Liver (tissue), 9 donors: ENCODE measurements around the gene POLL. TPM values are rescaled to one million over a fixed set of nuclear protein-coding genes. Genes with fewer than 3 reads are reported as not detected.

Experiments
- DNase-seq: peaks from one replicate; pipeline ENCODE4 v3.0.0-alpha.2; 2017; ENCODE audit warnings: low spot score
- H3K27ac ChIP-seq, 2 donors: one replicate each; pipeline ENCODE4 v1.7.0; 2013; ENCODE audit warnings: inconsistent platforms in 2 of 2, low read length in 2 of 2, control low read depth in 1 of 2, low read depth in 1 of 2, mild to moderate bottlenecking in 1 of 2
- H3K27me3 ChIP-seq, 4 donors: one replicate each; pipeline versions ENCODE4 v1.6.1 to v1.7.0; 2013; ENCODE audit warnings: low read length in 3 of 4, inconsistent platforms in 1 of 4, mild to moderate bottlenecking in 1 of 4, moderate library complexity in 1 of 4; ENCODE audit not compliant: control insufficient read depth in 4 of 4, insufficient read depth in 4 of 4
- H3K36me3 ChIP-seq, 4 donors: one replicate each; pipeline versions ENCODE4 v1.6.1 to v1.7.0; 2013; ENCODE audit warnings: low read length in 3 of 4, mild to moderate bottlenecking in 3 of 4, low read depth in 1 of 4, moderate library complexity in 1 of 4; ENCODE audit not compliant: control insufficient read depth in 4 of 4, insufficient read depth in 3 of 4
- H3K4me1 ChIP-seq, 4 donors: one replicate each; pipeline versions ENCODE4 v1.6.1 to v1.7.0; 2013; ENCODE audit warnings: low read length in 3 of 4, mild to moderate bottlenecking in 3 of 4, moderate library complexity in 1 of 4; ENCODE audit not compliant: control insufficient read depth in 4 of 4, insufficient read depth in 4 of 4
- H3K4me3 ChIP-seq, 3 donors: one replicate each; pipeline versions ENCODE4 v1.6.1 to v1.7.0; 2013; ENCODE audit warnings: low read length in 3 of 3, control low read depth in 1 of 3, low read depth in 1 of 3, mild to moderate bottlenecking in 1 of 3
- H3K9ac ChIP-seq, 2 donors: one replicate each; pipeline ENCODE4 v1.7.0; 2013; ENCODE audit warnings: low read length in 2 of 2, mild to moderate bottlenecking in 2 of 2, moderate library complexity in 2 of 2, control low read depth in 1 of 2, low read depth in 1 of 2
- H3K9me3 ChIP-seq, 4 donors: one replicate each; pipeline versions ENCODE4 v1.6.1 to v1.7.0; 2013; ENCODE audit warnings: low read length in 3 of 4; ENCODE audit not compliant: control insufficient read depth in 4 of 4
- ATF3 ChIP-seq: IDR thresholded peaks from 2 replicates; pipeline ENCODE4 v1.6.1; 2016; ENCODE audit warnings: antibody characterized with exemption
- CTCF ChIP-seq: fragments of 150-350 bp; IDR thresholded peaks from 2 replicates; pipeline ENCODE4 v1.5.1; 2017; ENCODE audit warnings: improper control_type of control experiment, low read depth, low read length; ENCODE audit not compliant: missing input control
- EGR1 ChIP-seq, 2 donors: IDR thresholded peaks; 2 replicates each; pipeline ENCODE4 v1.6.1; 2016 to 2018; ENCODE audit warnings: antibody characterized with exemption in 2 of 2, low read depth in 2 of 2
- FOXA1 ChIP-seq: IDR thresholded peaks from 2 replicates; pipeline ENCODE4 v1.6.1; 2016; ENCODE audit warnings: antibody characterized with exemption
- GABPA ChIP-seq, 2 donors: IDR thresholded peaks in 1 of 2; conservative IDR thresholded peaks in 1 of 2; 2 replicates each; pipeline ENCODE4 v1.6.1; 2016; ENCODE audit warnings: antibody characterized with exemption in 2 of 2, mild to moderate bottlenecking in 1 of 2, moderate library complexity in 1 of 2
- HNF4A ChIP-seq, 2 donors: conservative IDR thresholded peaks; 2 replicates each; pipeline ENCODE4 v1.6.1; 2016; ENCODE audit warnings: antibody characterized with exemption in 2 of 2, mild to moderate bottlenecking in 2 of 2
- HNF4G ChIP-seq: IDR thresholded peaks from 2 replicates; pipeline ENCODE4 v1.6.1; 2016; ENCODE audit warnings: antibody characterized with exemption
- JUND ChIP-seq, 2 donors: IDR thresholded peaks; 2 replicates each; pipeline ENCODE4 v1.6.1; 2016; ENCODE audit warnings: antibody characterized with exemption in 2 of 2
- NR2F2 ChIP-seq: IDR thresholded peaks from 2 replicates; pipeline ENCODE4 v1.6.1; 2016; ENCODE audit warnings: antibody characterized with exemption
- RAD21 ChIP-seq, 2 donors: IDR thresholded peaks; 2 replicates each; pipeline ENCODE4 v1.6.1; 2016; ENCODE audit warnings: antibody characterized with exemption in 2 of 2, mild to moderate bottlenecking in 2 of 2
- RXRA ChIP-seq, 2 donors: IDR thresholded peaks; 2 replicates each; pipeline ENCODE4 v1.6.1; 2017 to 2018; ENCODE audit warnings: antibody characterized with exemption in 2 of 2, mild to moderate bottlenecking in 1 of 2
- SP1 ChIP-seq: IDR thresholded peaks from 2 replicates; pipeline ENCODE4 v1.6.1; 2018; ENCODE audit warnings: antibody characterized with exemption, mild to moderate bottlenecking
- YY1 ChIP-seq: IDR thresholded peaks from 2 replicates; pipeline ENCODE4 v1.6.1; 2016; ENCODE audit warnings: antibody characterized with exemption, mild to moderate bottlenecking
- ZBTB33 ChIP-seq: IDR thresholded peaks from 2 replicates; pipeline ENCODE4 v1.6.1; 2016; ENCODE audit warnings: antibody characterized with exemption
- WGBS: extraction: QIAGEN DNeasy Blood & Tissue Kit; methylation state at CpG from one replicate; pipeline ENCODE4 v1.1.7; 2013; 5-methylcytosine and 5-hydroxymethylcytosine counted together
- polyA plus RNA-seq, 2 donors: library from polyadenylated mRNA; stranded (reverse) in 1 of 2; unstranded in 1 of 2; fragments of 200-250 nt in 1 of 2; fragments of >200 nt in 1 of 2; fragmentation: Nextera tagmentation in 1 of 2; extraction: Ambion mirVana in 1 of 2; gene quantifications; one replicate each; pipeline versions ENCODE4 v1.2.1 to v1.2.3, GENCODE V29; 2013 to 2015
- total RNA-seq, 2 donors: library from RNA; depleted of rRNA; stranded (reverse); fragments of >200 nt; gene quantifications; one replicate each; pipeline ENCODE4 v1.2.3, GENCODE V29; 2014
- TF ChIP-seq, protein P1 (sequence below): IDR thresholded peaks from 2 replicates; pipeline ENCODE4 v1.6.1; 2016; ENCODE audit warnings: antibody characterized with exemption, mild to moderate bottlenecking
- TF ChIP-seq, protein P2 (sequence below): IDR thresholded peaks from 2 replicates; pipeline ENCODE4 v1.6.1; 2016; ENCODE audit warnings: antibody characterized with exemption
- donor health status: healthy.
- donor health status: healthy.
- donor health status: healthy.
- donor health status: healthy.
- donor health status: healthy.

The POLL gene
- total and polyA plus RNA-seq, 4 donors: 8.8 to 13.0 (median 10.3) TPM

GRCh38 chr10:101601541-101601940, 13.5 kb upstream of the POLL start:
- H3K9ac ChIP-seq: no peak overlapping the region
- no peaks in the 10 kb centered on the region for H3K27me3 ChIP-seq
- WGBS: 94% methylated on average over 1 of the region's 1 CpG
- no peak overlapping the region for H3K27ac ChIP-seq
- no peak overlapping the region for H3K4me3 ChIP-seq
- no peaks in the 10 kb centered on the region for H3K4me1 ChIP-seq
- DNase-seq: no peak
- TF ChIP-seq YY1 (no peak), HNF4G (no peak)
- no peaks in the 10 kb centered on the region for H3K9me3 ChIP-seq
- peaks cover 0 to 4% (median 2%) of the 10 kb centered on the region in 4 donors for H3K36me3 ChIP-seq

DNA sequence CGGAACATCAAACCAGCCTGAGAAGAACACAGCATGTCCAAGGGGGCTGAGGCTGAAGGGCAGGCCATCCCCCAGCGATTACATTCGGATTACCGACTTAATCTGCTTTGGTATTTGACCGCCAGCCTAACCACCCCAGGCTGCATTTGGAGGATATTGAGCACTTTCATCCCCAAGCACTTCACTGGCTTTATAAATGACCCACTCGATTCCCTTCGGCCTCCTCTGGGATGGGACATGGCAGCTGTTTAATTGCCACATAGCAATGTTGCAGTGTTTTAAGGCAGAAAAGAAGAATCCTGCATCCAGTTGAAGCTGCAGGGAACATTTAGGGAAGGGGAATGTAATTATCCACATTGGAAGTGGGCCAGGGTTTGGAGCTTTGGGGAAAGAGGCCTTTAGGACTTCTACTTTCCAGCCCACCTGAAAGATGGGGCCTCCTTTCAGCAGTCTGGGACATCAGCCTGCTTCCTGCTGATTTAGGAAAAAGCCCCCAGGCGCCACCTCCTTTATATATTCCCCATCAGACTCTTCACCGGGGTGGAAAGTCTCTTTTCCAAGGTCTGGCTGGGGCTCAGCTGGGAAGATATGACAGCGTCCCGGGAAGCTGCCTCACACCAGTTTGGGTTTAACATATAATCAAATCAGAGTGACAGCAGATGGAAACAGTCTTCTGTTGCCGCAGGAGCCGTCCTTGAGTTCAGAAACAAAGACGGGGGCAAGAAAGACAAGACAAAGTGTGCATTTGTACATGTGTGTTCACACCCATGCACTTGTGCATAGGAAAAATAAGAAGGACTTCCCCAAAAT, 9.2 kb upstream of the POLL start:
- Histone ChIP-seq H3K36me3 (no peaks in the 10 kb centered on the region), H3K9me3 (no peaks in the 10 kb centered on the region), H3K4me1 (no peaks in the 10 kb centered on the region), H3K27ac (no peak overlapping the region), H3K9ac (no peak overlapping the region), H3K4me3 (no peak overlapping the region), H3K27me3 (no peaks in the 10 kb centered on the region)
- TF ChIP-seq ZBTB33 (no peak), NR2F2 (no peak), FOXA1 (no peak), RAD21 (IDR thresholded peaks at IDR 0.05) (no peak), YY1 (no peak), CTCF (no peak), HNF4G (no peak), ATF3 (no peak), HNF4A (conservative IDR thresholded peaks at IDR 0.05) (no peak), EGR1 (IDR thresholded peaks at IDR 0.05; ENCODE audit: low read depth in 2 of 2) (no peak), RXRA (IDR thresholded peaks at IDR 0.05) (no peak), JUND (IDR thresholded peaks at IDR 0.05) (no peak), GABPA (IDR thresholded peaks at IDR 0.05 in 1 of 2, conservative IDR thresholded peaks at IDR 0.05 in 1 of 2) (no peak), SP1 (no peak)
- TF ChIP-seq, protein P1, sequence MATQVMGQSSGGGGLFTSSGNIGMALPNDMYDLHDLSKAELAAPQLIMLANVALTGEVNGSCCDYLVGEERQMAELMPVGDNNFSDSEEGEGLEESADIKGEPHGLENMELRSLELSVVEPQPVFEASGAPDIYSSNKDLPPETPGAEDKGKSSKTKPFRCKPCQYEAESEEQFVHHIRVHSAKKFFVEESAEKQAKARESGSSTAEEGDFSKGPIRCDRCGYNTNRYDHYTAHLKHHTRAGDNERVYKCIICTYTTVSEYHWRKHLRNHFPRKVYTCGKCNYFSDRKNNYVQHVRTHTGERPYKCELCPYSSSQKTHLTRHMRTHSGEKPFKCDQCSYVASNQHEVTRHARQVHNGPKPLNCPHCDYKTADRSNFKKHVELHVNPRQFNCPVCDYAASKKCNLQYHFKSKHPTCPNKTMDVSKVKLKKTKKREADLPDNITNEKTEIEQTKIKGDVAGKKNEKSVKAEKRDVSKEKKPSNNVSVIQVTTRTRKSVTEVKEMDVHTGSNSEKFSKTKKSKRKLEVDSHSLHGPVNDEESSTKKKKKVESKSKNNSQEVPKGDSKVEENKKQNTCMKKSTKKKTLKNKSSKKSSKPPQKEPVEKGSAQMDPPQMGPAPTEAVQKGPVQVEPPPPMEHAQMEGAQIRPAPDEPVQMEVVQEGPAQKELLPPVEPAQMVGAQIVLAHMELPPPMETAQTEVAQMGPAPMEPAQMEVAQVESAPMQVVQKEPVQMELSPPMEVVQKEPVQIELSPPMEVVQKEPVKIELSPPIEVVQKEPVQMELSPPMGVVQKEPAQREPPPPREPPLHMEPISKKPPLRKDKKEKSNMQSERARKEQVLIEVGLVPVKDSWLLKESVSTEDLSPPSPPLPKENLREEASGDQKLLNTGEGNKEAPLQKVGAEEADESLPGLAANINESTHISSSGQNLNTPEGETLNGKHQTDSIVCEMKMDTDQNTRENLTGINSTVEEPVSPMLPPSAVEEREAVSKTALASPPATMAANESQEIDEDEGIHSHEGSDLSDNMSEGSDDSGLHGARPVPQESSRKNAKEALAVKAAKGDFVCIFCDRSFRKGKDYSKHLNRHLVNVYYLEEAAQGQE: no peak
- TF ChIP-seq, protein P2, sequence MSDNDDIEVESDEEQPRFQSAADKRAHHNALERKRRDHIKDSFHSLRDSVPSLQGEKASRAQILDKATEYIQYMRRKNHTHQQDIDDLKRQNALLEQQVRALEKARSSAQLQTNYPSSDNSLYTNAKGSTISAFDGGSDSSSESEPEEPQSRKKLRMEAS: no peak
- 89% methylated on average over 14 of the region's 14 CpGs for WGBS
- no peak for DNase-seq
